GM12878 (cell line): ENCODE measurements around the gene CHMP4B. TPM values are rescaled to one million over a fixed set of nuclear protein-coding genes. Genes with fewer than 3 reads are reported as not detected.
A peak's percentile ranks its signal among the peaks of the same experiment; 100 is the strongest.

Experiments
- ATAC-seq: fragments of 200-7000 bp; cut with Tn5 transposase; 3 replicates; pipeline ENCODE4 v1.9.1; 2020; ENCODE audit warnings: mild to moderate bottlenecking, moderate library complexity
- Bru-seq: library from RNA; stranded (reverse); fragments of 400-500 nt; gene quantifications from one replicate; lab custom pipeline; 2021; lab: Mats Ljungman, UMichigan
- BruChase-seq, 2 experiments: library from RNA; stranded (reverse); fragments of 400-500 nt; gene quantifications; one replicate each; lab custom pipeline; 2021; lab: Mats Ljungman, UMichigan
- BruUV-seq: library from RNA; stranded (reverse); fragments of 400-500 nt; replicated peaks from 2 replicates; lab custom pipeline; 2021; lab: Mats Ljungman, UMichigan
- CTCF ChIA-PET: fragments of 300-600 bp; sonication (Branson Sonifier 250); formaldehyde crosslinking; extraction: SDS; loops from one replicate; lab custom pipeline; 2021; ENCODE audit warnings: inconsistent platforms; lab: Yijun Ruan, JAX
- POLR2A ChIA-PET: fragments of 350-600 bp; formaldehyde crosslinking; extraction: SDS; loops from one replicate; lab custom pipeline; 2021; ENCODE audit warnings: inconsistent platforms; lab: Charles Lee
- RAD21 ChIA-PET: fragments of 300-600 bp; sonication (Branson Sonifier 250); formaldehyde crosslinking; loops from one replicate; lab custom pipeline; 2023; ENCODE audit warnings: antibody characterized with exemption; ENCODE audit not compliant: unreplicated experiment; lab: Charles Lee
- SMC1A ChIA-PET: fragments of 300-600 bp; sonication (Branson Sonifier 250); formaldehyde crosslinking; loops from one replicate; lab custom pipeline; 2023; ENCODE audit not compliant: unreplicated experiment, uncharacterized antibody; lab: Charles Lee
- DNase-seq: peaks from one replicate; pipeline ENCODE4 v3.0.0-alpha.2; 2011; ENCODE audit warnings: low read depth, low spot score
- FAIRE-seq: peaks from 3 replicates; lab custom pipeline; 2011; peaks lifted over from hg19 to GRCh38; lab: Jason Lieb, UNC
- H2AFZ ChIP-seq: 2 replicates; pipeline ENCODE4 v1.6.0; 2011; ENCODE audit warnings: low read depth, low read length, control low read depth; ENCODE audit not compliant: control insufficient read depth
- H3K27ac ChIP-seq: 2 replicates; pipeline ENCODE4 v1.5.1; 2011; ENCODE audit warnings: control low read depth; ENCODE audit not compliant: control insufficient read depth, insufficient read depth
- H3K27me3 ChIP-seq, 2 experiments: replicated peaks in 1 of 2; 2 replicates each; pipeline versions ENCODE4 v1.6.0 to v1.6.1; 2011; ENCODE audit warnings: low read length in 1 of 2; ENCODE audit not compliant: control insufficient read depth in 2 of 2, insufficient read depth in 2 of 2
- H3K36me3 ChIP-seq, 2 experiments: 2 replicates each; pipeline ENCODE4 v1.5.1; 2011; ENCODE audit warnings: low read length in 1 of 2; ENCODE audit not compliant: control insufficient read depth in 2 of 2, insufficient read depth in 2 of 2
- H3K4me1 ChIP-seq: 2 replicates; pipeline ENCODE4 v1.6.1; 2011; ENCODE audit warnings: mild to moderate bottlenecking, low read length, moderate library complexity, mixed read lengths; ENCODE audit not compliant: control insufficient read depth, insufficient read depth
- H3K4me2 ChIP-seq: 2 replicates; pipeline ENCODE4 v1.6.0; 2011; ENCODE audit warnings: control low read depth; ENCODE audit not compliant: control insufficient read depth, insufficient read depth
- H3K4me3 ChIP-seq: fragments of 200-600 bp; sonication (generic); 2 replicates; pipeline ENCODE4 v1.5.1; 2016
- H3K79me2 ChIP-seq: 2 replicates; pipeline ENCODE4 v1.6.0; 2011; ENCODE audit warnings: low read length; ENCODE audit not compliant: control insufficient read depth, insufficient read depth
- H3K9ac ChIP-seq: 2 replicates; pipeline ENCODE4 v1.8.0; 2011; ENCODE audit warnings: low read length, control low read depth, mixed read lengths; ENCODE audit not compliant: control insufficient read depth, insufficient read depth
- H3K9me3 ChIP-seq: replicated peaks from 3 replicates; pipeline ENCODE4 v1.5.1; 2011; ENCODE audit warnings: mild to moderate bottlenecking, low read length; ENCODE audit not compliant: control insufficient read depth, insufficient read depth
- H4K20me1 ChIP-seq: 2 replicates; pipeline ENCODE4 v1.6.0; 2011; ENCODE audit not compliant: control insufficient read depth, insufficient read depth
- CTCF ChIP-seq, 3 experiments: IDR thresholded peaks in 2 of 3; conservative IDR thresholded peaks in 1 of 3; 2 replicates each; pipeline ENCODE4 v1.5.1; 2011; ENCODE audit warnings: low read depth in 3 of 3, low read length in 3 of 3, mild to moderate bottlenecking in 3 of 3, control low read depth in 2 of 3, moderate library complexity in 2 of 3, inconsistent platforms in 1 of 3, mixed read lengths in 1 of 3; ENCODE audit not compliant: control insufficient read depth in 2 of 3, insufficient read depth in 1 of 3; ENCODE audit errors: extremely low read depth in 1 of 3
- EP300 ChIP-seq, 2 experiments: fragments of 150-350 bp in 1 of 2; IDR thresholded peaks; 2 replicates each; pipeline ENCODE4 v1.6.1; 2011 to 2012; ENCODE audit warnings: low read depth in 2 of 2, low read length in 2 of 2, borderline replicate concordance in 1 of 2, improper control_type of control experiment in 1 of 2, inconsistent platforms in 1 of 2; ENCODE audit not compliant: control insufficient read depth in 1 of 2
- ETV6 ChIP-seq, 2 experiments: fragments of 450-650 bp in 1 of 2; IDR thresholded peaks in 1 of 2; conservative IDR thresholded peaks in 1 of 2; 2 replicates each; pipeline ENCODE4 v1.6.1; 2014; ENCODE audit warnings: antibody characterized with exemption in 1 of 2, borderline replicate concordance in 1 of 2, low read depth in 1 of 2, mild to moderate bottlenecking in 1 of 2, moderate library complexity in 1 of 2
- FOS ChIP-seq: IDR thresholded peaks from 3 replicates; pipeline ENCODE4 v1.6.1; 2011; ENCODE audit warnings: borderline replicate concordance; ENCODE audit not compliant: insufficient read length; ENCODE audit errors: extremely low read depth
- GABPA ChIP-seq: IDR thresholded peaks from 2 replicates; pipeline ENCODE4 v1.6.1; 2014; ENCODE audit warnings: antibody characterized with exemption, low read depth, mild to moderate bottlenecking, inconsistent platforms
- POLR2A ChIP-seq: IDR thresholded peaks from 2 replicates; pipeline ENCODE4 v1.6.1; 2011; ENCODE audit warnings: low read depth, mild to moderate bottlenecking, low read length
- RAD51 ChIP-seq: fragments of 450-650 bp; IDR thresholded peaks from 2 replicates; pipeline ENCODE4 v1.6.1; 2016; ENCODE audit warnings: moderate library complexity, mild to moderate bottlenecking, inconsistent platforms
- RUNX3 ChIP-seq: IDR thresholded peaks from 2 replicates; pipeline ENCODE4 v1.6.1; 2012; ENCODE audit warnings: low read length, inconsistent platforms
- SP1 ChIP-seq: IDR thresholded peaks from one replicate; pipeline ENCODE4 v1.6.1; 2011; ENCODE audit warnings: low read depth, low read length
- SREBF2 ChIP-seq: IDR thresholded peaks from 2 replicates; pipeline ENCODE4 v1.6.1; 2012; ENCODE audit warnings: mild to moderate bottlenecking, low read length
- ZNF217 ChIP-seq: fragments of 450-650 bp; IDR thresholded peaks from 2 replicates; pipeline ENCODE4 v1.6.1; 2017; ENCODE audit warnings: antibody characterized with exemption, mild to moderate bottlenecking
- WGBS: methylation state at CpG from one replicate; pipeline ENCODE4 v1.1.6; 2016; ENCODE audit warnings: low lambda C conversion rate; ENCODE audit not compliant: insufficient replicate concordance, insufficient coverage; ENCODE audit errors: missing lambda C conversion rate; 5-methylcytosine and 5-hydroxymethylcytosine counted together
- in situ Hi-C: fragments of 300-500 bp; cut with MboI; formaldehyde crosslinking; loops from 9 replicates; pipeline ENCODE4 v1.14.3; 2018; ENCODE audit warnings: mixed read lengths
- intact Hi-C: fragments of 100-400 bp; cut with micrococcal nuclease; formaldehyde crosslinking; loops from one replicate; pipeline ENCODE4 v1.14.2; 2022; ENCODE audit not compliant: unreplicated experiment
- long read RNA-seq, 2 experiments: library from polyadenylated mRNA; unstranded; transcript quantifications; one replicate each; pipeline ENCODE4 v2.0.0, GENCODE V29; 2019 to 2020
- polyA minus RNA-seq, 3 experiments: library from RNA; depleted of rRNA, polyadenylated mRNA; stranded (reverse); fragments of >200 nt; gene quantifications; 2 replicates each; pipeline ENCODE4 v1.2.3, GENCODE V29; 2011
- polyA plus RNA-seq, 11 experiments: library from polyadenylated mRNA; depleted of rRNA in 4 of 11; unstranded in 6 of 11; stranded (reverse) in 5 of 11; fragments of >200 nt; fragmentation: Nextera tagmentation in 4 of 11; fragmentation: Illumina TruSeq in 1 of 11; extraction: Ambion mirVana in 4 of 11; extraction: Trizol in 1 of 11; gene quantifications; 1 replicate in 1 of 11; 2 replicates in 10 of 11; pipeline versions ENCODE4 v1.2.1 to v1.2.3, GENCODE V29; 2011 to 2016; ENCODE audit warnings: inconsistent platforms in 2 of 11, missing spikeins in 2 of 11, low read depth in 1 of 11
- total RNA-seq, 4 experiments: library from RNA; depleted of rRNA in 3 of 4; stranded (reverse); fragments of >200 nt in 3 of 4; fragmentation: Illumina TruSeq in 1 of 4; extraction: Trizol in 1 of 4; gene quantifications; 2 replicates each; pipeline versions ENCODE4 v1.2.1 to v1.2.3, GENCODE V29; 2013 to 2021

The CHMP4B gene
- 6.9 and 9.9 TPM in 2 replicates for total RNA-seq (2013; cell fraction: nucleolus; rRNA removed)
- 46.6 and 47.7 TPM in 2 replicates for total RNA-seq (2014; rRNA removed)
- total RNA-seq (2014; rRNA removed; fragmentation: Illumina TruSeq; extraction: Trizol), result 52.6 and 54.1 TPM in 2 replicates
- 96.3 and 98.7 TPM in 2 replicates for total RNA-seq (2021)
- polyA plus RNA-seq (2011; ENCODE audit: low read depth), result 96.7 TPM
- 63.3 and 64.9 TPM in 2 replicates for polyA plus RNA-seq (2011; rRNA removed)
- 50.1 and 54.9 TPM in 2 replicates for polyA plus RNA-seq (2011; cell fraction: cytosol; rRNA removed)
- 19.2 and 25.0 TPM in 2 replicates for polyA plus RNA-seq (2011; cell fraction: nucleus; rRNA removed)
- polyA plus RNA-seq (2012), result 88.4 and 104 TPM in 2 replicates
- 117 and 118 TPM in 2 replicates for polyA plus RNA-seq (2014; fragmentation: Illumina TruSeq; extraction: Trizol)
- polyA plus RNA-seq (2014; fragmentation: Nextera tagmentation; extraction: Ambion mirVana), result 10 to 100 TPM in 1 of 2 experiments, 1 to 10 TPM in 1; 4.2 to 12.9 TPM
- polyA plus RNA-seq (2014; rRNA removed), result 102 and 105 TPM in 2 replicates
- 1 to 10 TPM; 5.0 to 6.7 TPM for polyA plus RNA-seq (2016; fragmentation: Nextera tagmentation; extraction: Ambion mirVana)
- 14.0 and 17.8 TPM in 2 replicates for polyA minus RNA-seq (2011; rRNA and poly(A)+ RNA removed)
- polyA minus RNA-seq (2011; cell fraction: cytosol; rRNA and poly(A)+ RNA removed), result 13.9 and 18.4 TPM in 2 replicates
- polyA minus RNA-seq (2011; cell fraction: nucleus; rRNA and poly(A)+ RNA removed), result 3.5 and 5.2 TPM in 2 replicates
- Bru-seq, nascent RNA, result percentile 89 among the genes with signal in this experiment
- BruChase-seq, experiment 1, labeled RNA remaining after a 6-hour chase, result percentile 90 among the genes with signal in this experiment
- BruChase-seq, experiment 2, labeled RNA remaining after a 2-hour chase, result percentile 86 among the genes with signal in this experiment
- long read RNA-seq, experiment 1, partial matches to known transcripts, result 1 of 1 reads
- long read RNA-seq, experiment 1, other reads (novel, unspliced or antisense), result 0 of 1 reads
- long read RNA-seq, experiment 2, partial matches to known transcripts, result 3 of 4 reads
- long read RNA-seq, experiment 2, other reads (novel, unspliced or antisense), result 1 of 4 reads

GRCh38 chr20:33810885-33811775 is at the start of gene CHMP4B:
Gene CHMP4B, plus strand, starts transcription at chr20:33811348. Its CDS starts 121 bp downstream, at chr20:33811469.
- H3K27me3 ChIP-seq, result no peaks in the 10 kb centered on the region
- CTCF ChIA-PET, result interaction anchor here (1.0 to 3.2 kb wide), 8 partner anchors 12 to 144 kb away, joined by 3 to 19 read pairs (median 3); partner anchors contain the start of gene ACTL10
- WGBS, result 2% methylated on average over 52 of the region's 71 CpGs
- H3K27ac ChIP-seq, result peak within 1 kb of the TSS; percentile 90
- H2AFZ ChIP-seq, result peak within 1 kb of the TSS; percentile 31
- SMC1A ChIA-PET, result interaction anchor here (0.6 to 6.3 kb wide), 10 partner anchors 8 to 81 kb away, joined by 3 to 26 read pairs (median 5); no protein-coding TSS in a partner anchor
- FAIRE-seq, result peak; percentile 90
- H3K4me1 ChIP-seq, result peaks cover 4% of the 10 kb centered on the region; the same call in 1 of the 2 replicates
- H4K20me1 ChIP-seq, result no peaks in the 10 kb centered on the region; the same call in 1 of the 2 replicates
- peak within 1 kb of the TSS; percentile 97 for H3K4me3 ChIP-seq
- peak within 1 kb of the TSS; percentile 96 for H3K9ac ChIP-seq
- no TSS peak for BruUV-seq
- peak; percentile 87 for DNase-seq
- intact Hi-C loops, result loop anchor here (1.0 to 5.0 kb wide), 3 partner anchors 32 to 125 kb away; partner anchors contain the start of genes E2F1 and ZNF341
- 0 out of 4 replicates have a peak, but pooled peaks cover 0 to 2% of the 10 kb centered on the region in 2 experiments for H3K36me3 ChIP-seq
- H3K79me2 ChIP-seq, result peaks cover 46% of the 10 kb centered on the region
- no peaks in the 10 kb centered on the region for H3K9me3 ChIP-seq
- POLR2A ChIA-PET, result interaction anchor here (0.7 to 2.1 kb wide), 11 partner anchors 9 to 301 kb away, joined by 3 to 14 read pairs (median 4); partner anchors contain the start of genes EIF2S2, PXMP4, RALY and ZNF341
- RAD21 ChIA-PET, result interaction anchor here (0.7 to 2.7 kb wide), 8 partner anchors 8 to 302 kb away, joined by 3 to 10 read pairs (median 4); partner anchors contain the start of genes PXMP4 and ZNF341
- H3K4me2 ChIP-seq, result peak within 1 kb of the TSS; percentile 82
- in situ Hi-C loops, result no loop called here
- ATAC-seq, result peak; percentile 95
- TF ChIP-seq POLR2A (peak; percentile 73), GABPA (peak; percentile 85), RUNX3 (peak; percentile 67), EP300 (IDR thresholded peaks at IDR 0.05; ENCODE audit: borderline replicate concordance in 1 of 2, control insufficient read depth in 1 of 2, low read depth in 2 of 2, low read length in 2 of 2) (no peak), SP1 (peak; percentile 42), RAD51 (no peak), SREBF2 (0 out of 2 replicates have a peak, but pooled peaks have one; percentile 28), FOS (no peak), ZNF217 (peak; percentile 71; the same call in 1 of the 2 replicates), ETV6 (conservative IDR thresholded peaks at IDR 0.05 in 1 of 2, IDR thresholded peaks at IDR 0.05 in 1 of 2; ENCODE audit: borderline replicate concordance in 1 of 2, low read depth in 1 of 2) (no peak), CTCF (IDR thresholded peaks at IDR 0.05 in 2 of 3, conservative IDR thresholded peaks at IDR 0.05 in 1 of 3; ENCODE audit: control insufficient read depth in 2 of 3, extremely low read depth in 1 of 3, insufficient read depth in 1 of 3, low read depth in 3 of 3, low read length in 3 of 3) (no peak)
